Heart left ventricle (tissue), 16 donors: ENCODE data around the gene KRT80. TPM values are rescaled to one million over a fixed set of nuclear protein-coding genes. Genes with fewer than 3 reads are reported as not detected.
A peak's percentile ranks its signal among the peaks of the same experiment; 100 is the strongest.

Experiments
- ATAC-seq, 4 donors: fragments of 200-7000 bp; cut with Tn5 transposase; one replicate each; pipeline ENCODE4 v1.9.1; 2020 to 2022; ENCODE audit warnings: moderate library complexity in 4 of 4, mild to moderate bottlenecking in 3 of 4, moderate number of reproducible peaks in 1 of 4
- DNase-seq, 5 donors: peaks; one replicate each; pipeline ENCODE4 v3.0.0-alpha.2; 2020
- H3K27ac ChIP-seq, 12 donors: fragments of 200-600 bp; sonication (generic) in 4 of 12; one replicate each; pipeline versions ENCODE4 v1.5.0 to v1.8.0; 2016 to 2022; ENCODE audit warnings: mild to moderate bottlenecking in 2 of 12
- H3K27me3 ChIP-seq, 9 donors: fragments of 200-600 bp; sonication (generic) in 2 of 9; one replicate each; pipeline versions ENCODE4 v1.5.1 to v1.8.0; 2016 to 2022; ENCODE audit warnings: mild to moderate bottlenecking in 3 of 9
- H3K36me3 ChIP-seq, 9 donors: fragments of 200-600 bp; sonication (generic) in 2 of 9; one replicate each; pipeline versions ENCODE4 v1.5.0 to v1.8.0; 2018 to 2022; ENCODE audit warnings: mild to moderate bottlenecking in 2 of 9
- H3K4me1 ChIP-seq, 12 donors: fragments of 200-600 bp; sonication (generic) in 4 of 12; one replicate each; pipeline versions ENCODE4 v1.5.0 to v1.8.0; 2016 to 2022; ENCODE audit warnings: mild to moderate bottlenecking in 3 of 12
- H3K4me3 ChIP-seq, 12 donors: fragments of 200-600 bp; sonication (generic) in 4 of 12; one replicate each; pipeline versions ENCODE4 v1.5.0 to v1.8.0; 2017 to 2022; ENCODE audit warnings: mild to moderate bottlenecking in 9 of 12, moderate library complexity in 4 of 12
- H3K9me3 ChIP-seq, 12 donors: fragments of 200-600 bp; sonication (generic) in 4 of 12; one replicate each; pipeline versions ENCODE4 v1.5.0 to v1.8.0; 2016 to 2022; ENCODE audit warnings: mild to moderate bottlenecking in 1 of 12
- CTCF ChIP-seq, 12 donors: fragments of 200-600 bp; sonication (generic) in 4 of 12; IDR thresholded peaks; one replicate each; pipeline versions ENCODE4 v1.5.0 to v1.8.0; 2018 to 2022; ENCODE audit warnings: antibody characterized with exemption in 12 of 12, mild to moderate bottlenecking in 5 of 12
- POLR2A ChIP-seq, 2 donors: fragments of 450-650 bp; IDR thresholded peaks; one replicate each; pipeline ENCODE4 v1.6.1; 2017; ENCODE audit warnings: antibody characterized with exemption in 2 of 2, mild to moderate bottlenecking in 2 of 2, moderate library complexity in 2 of 2
- WGBS, 4 donors: extraction: QIAGEN DNeasy Blood & Tissue Kit in 2 of 4; methylation state at CpG; one replicate each; pipeline versions ENCODE4 v1.1.5 to v1.1.7; 2013 to 2018; 5-methylcytosine and 5-hydroxymethylcytosine counted together
- intact Hi-C, 10 donors: fragments of 100-400 bp; cut with DNase I; formaldehyde crosslinking; loops; one replicate each; pipeline versions ENCODE4 v1.11.1 to v1.14.2; 2022
- polyA plus RNA-seq, 2 donors: library from polyadenylated mRNA; stranded (reverse); fragments of 200-250 nt; gene quantifications; one replicate each; pipeline ENCODE4 v1.2.3, GENCODE V29; 2013
- total RNA-seq, 9 donors: library from RNA; depleted of rRNA in 2 of 9; stranded (reverse); fragments of >200 nt in 2 of 9; fragmentation: NEBNext Ultra II Directional in 3 of 9; extraction: Animal tissue kit (Norgen Biotek cat#: 25700) in 3 of 9; gene quantifications; one replicate each; pipeline versions ENCODE4 v1.1.0 to v1.2.4, GENCODE V29; 2016 to 2023
- donor health status: ischemic (EF 13 %, LVEDD 7.1; RV severe dilation, severe dysfunction).
- donor health status: healthy with polysubstance abuse.
- donor health status: DM: no; HTN: yes; CAD: no.
- donor health status: DM: no; HTN: no; CAD: no.
- donor health status: ischemic (EF 25% LVEDD 6.9; RV normal size, moderate dysfunction).
- donor health status: ischemic (EF 25% LVEDD 5.7; RV mildly dilated, moderate dysfunction).
- donor health status: healthy.
- donor health status: DM: yes; HTN: yes; CAD: no.
- donor health status: ischemic (EF 35%, LVEDD 5.7; RV mildly dilated, moderate dysfunction).
- donor health status: nonischemic (EF 11% LVEDD 7.7; RV severe dilation, severe dysfunction).
- donor health status: DM: yes; HTN: yes; CAD: no.
- donor health status: PGD.
- donor health status: ischemic (EF 29% LVEDD 5.4; RV normal size, mild dysfunction).
- donor health status: nonischemic (EF 23%, LVEDD 6.1; RV moderate dilation, normal function).

KRT80 gene
- total and polyA plus RNA-seq, 11 donors = 0.08 to 1.2 (median 0.24) TPM; not detected in 2

- intact Hi-C loops = no loop called here
Measured at GRCh38 chr12:52179396-52179973, 12.3 kb downstream of the KRT80 start.

GRCh38 chr12:52178984-52179383 lies 12.8 kb downstream of the KRT80 start:
- no peaks in the 10 kb centered on the region for H3K36me3 ChIP-seq
- no peaks in the 10 kb centered on the region for H3K9me3 ChIP-seq
- 69 to 82% (median 75%) methylated on average over 2 of the region's 2 CpGs for WGBS, 4 donors
- H3K4me3 ChIP-seq = no peak overlapping the region
- H3K4me1 ChIP-seq = peaks cover 0 to 53% (median 19%) of the 10 kb centered on the region in 12 donors
- ATAC-seq (peak in 2 of 4 donors; percentile 4 to 25), DNase-seq (peak in 1 of 5 donors; percentile 43)
- intact Hi-C loops = no loop called here
- TF ChIP-seq CTCF (IDR thresholded peaks at IDR 0.05) (no peak), POLR2A (IDR thresholded peaks at IDR 0.05) (no peak)
- no peaks in the 10 kb centered on the region for H3K27me3 ChIP-seq
- peak overlapping the region in 9 of 12 donors; percentile 13 to 67 (median 50) for H3K27ac ChIP-seq

More at GRCh38 chr12:52179396-52179973, 12.3 kb downstream of the KRT80 start:
- peak overlapping the region in 9 of 12 donors; percentile 13 to 67 (median 50) for H3K27ac ChIP-seq
- H3K4me3 ChIP-seq = no peak overlapping the region
- DNase-seq (peak in 3 of 5 donors; percentile 44 to 65 (median 51)), ATAC-seq (peak; percentile 68 to 78 (median 71))
- WGBS, 4 donors = 73 to 78% (median 75%) methylated on average over 1 to 6 of the region's 6 CpGs
- H3K4me1 ChIP-seq = peaks cover 0 to 57% (median 19%) of the 10 kb centered on the region in 12 donors
- TF ChIP-seq POLR2A (IDR thresholded peaks at IDR 0.05) = no peak
- no peaks in the 10 kb centered on the region for H3K9me3 ChIP-seq
- H3K36me3 ChIP-seq = no peaks in the 10 kb centered on the region
- H3K27me3 ChIP-seq = no peaks in the 10 kb centered on the region

- H3K27ac ChIP-seq = peak overlapping the region in 2 of 12 donors; percentile 13 to 67
- H3K4me1 ChIP-seq = peaks cover 0 to 48% (median 19%) of the 10 kb centered on the region in 12 donors
- H3K9me3 ChIP-seq = no peaks in the 10 kb centered on the region
- 85 to 97% (median 92%) methylated on average over 7 of the region's 7 CpGs for WGBS, 4 donors
- ATAC-seq (no peak), DNase-seq (peak in 1 of 5 donors; percentile 22)
- no peaks in the 10 kb centered on the region for H3K36me3 ChIP-seq
- intact Hi-C loops = no loop called here
- no peak overlapping the region for H3K4me3 ChIP-seq
- TF ChIP-seq POLR2A (IDR thresholded peaks at IDR 0.05) (no peak), CTCF (IDR thresholded peaks at IDR 0.05) (no peak)
- H3K27me3 ChIP-seq = no peaks in the 10 kb centered on the region
Measured at GRCh38 chr12:52178443-52178842, 13.4 kb downstream of the KRT80 start.

GRCh38 chr12:52175371-52176350 lies 16.2 kb downstream of the KRT80 start:
- Histone ChIP-seq H3K27ac (peak overlapping the region in 11 of 12 donors; percentile 4 to 77 (median 40)), H3K9me3 (no peaks in the 10 kb centered on the region), H3K4me3 (no peak overlapping the region), H3K36me3 (no peaks in the 10 kb centered on the region), H3K4me1 (peaks cover 0 to 28% (median 14%) of the 10 kb centered on the region in 12 donors), H3K27me3 (no peaks in the 10 kb centered on the region)
- DNase-seq (peak in 1 of 5 donors; percentile 58), ATAC-seq (peak in 2 of 4 donors; percentile 25 to 55)
- peak in 7 of 12 donors; percentile 10 to 38 (median 20) for TF ChIP-seq CTCF (IDR thresholded peaks at IDR 0.05)
- no peak for TF ChIP-seq POLR2A (IDR thresholded peaks at IDR 0.05)
- intact Hi-C loops = no loop called here
- 65 to 78% (median 73%) methylated on average over 15 to 20 of the region's 20 CpGs for WGBS, 4 donors
